ENCODE data around the gene AP1B1. TPM values are rescaled to one million over a fixed set of nuclear protein-coding genes. Genes with fewer than 3 reads are reported as not detected.

The AP1B1 gene
- total and polyA plus RNA-seq, 2 of the 4 experiments (the other 2 are of a cell fraction): 55.7 to 70.8 TPM

- TF ChIP-seq CTCF (conservative IDR thresholded peaks at IDR 0.05; ENCODE audit: low read depth, low read length): no peak
These were observed 82.6 kb downstream of the AP1B1 start (continued) for GRCh38 chr22:29305836-29306174.

- peaks cover 7 to 19% of the 10 kb centered on the region in 2 experiments for H3K79me1 ChIP-seq (ENCODE audit: low read depth in 1 of 2, low read length in 2 of 2)
- peaks cover 31% of the 10 kb centered on the region for H3K36me3 ChIP-seq (ENCODE audit: control insufficient read depth, insufficient read depth, low read length)
- H4K8ac ChIP-seq (ENCODE audit: low read depth in 2 of 2, low read length in 2 of 2): no peak overlapping the region
- H3K9me1 ChIP-seq (ENCODE audit: insufficient read depth, low read length): peaks cover 10% of the 10 kb centered on the region
- intact Hi-C loops (cut with micrococcal nuclease): no loop called here
- H3K4me3 ChIP-seq (ENCODE audit: insufficient read depth, low read depth, low read length): no peak overlapping the region
- no peak overlapping the region for H4K5ac ChIP-seq (ENCODE audit: low read depth, low read length)
- no TSS peak for BruUV-seq (replicated peaks)
- H3K27me3 ChIP-seq (ENCODE audit: control insufficient read depth, insufficient read depth, low read length): no peaks in the 10 kb centered on the region
- H3K9ac ChIP-seq (ENCODE audit: low read depth, low read length): no peak overlapping the region
- H3K4me2 ChIP-seq (ENCODE audit: low read depth, low read length): no peak overlapping the region
- no peak overlapping the region for H2AFZ ChIP-seq (replicated peaks; ENCODE audit: low read length, poor library complexity)
- ChIA-PET POLR2A (ENCODE audit: unreplicated experiment) (no interaction called here), CTCF (no interaction called here)
- no peaks in the 10 kb centered on the region for H3K9me3 ChIP-seq (ENCODE audit: control insufficient read depth, insufficient read depth, low read length)
- dilution Hi-C loops (cut with HindIII; ENCODE audit: low sequenced_read_pairs, unreplicated experiment): no loop called here
- 61% methylated on average over 4 of the region's 13 CpGs; no CpG with 5 or more reads in 1 of the 2 experiments for WGBS, 2 experiments (ENCODE audit: extremely low coverage in 2 of 2, insufficient read length in 1 of 2)
- H3K27ac ChIP-seq (ENCODE audit: insufficient read depth, low read length): no peak overlapping the region
- H4K91ac ChIP-seq (ENCODE audit: insufficient read depth, low read depth, low read length): no peak overlapping the region
- in situ Hi-C loops (cut with MboI; ENCODE audit: low sequenced_read_pairs): no loop called here
- H3K18ac ChIP-seq (ENCODE audit: low read depth, low read length): no peak overlapping the region
- peak overlapping the region; percentile 42 for H2AK9ac ChIP-seq (replicated peaks; ENCODE audit: low read depth, low read length, poor library complexity)
- no peak overlapping the region for H2BK5ac ChIP-seq (ENCODE audit: low read depth, low read length, poor library complexity, severe bottlenecking)
- H3K23ac ChIP-seq (ENCODE audit: low read depth, low read length): no peak overlapping the region
- H3K4me1 ChIP-seq (ENCODE audit: control insufficient read depth, insufficient read depth, low read length): peaks cover 3% of the 10 kb centered on the region
- no peak for DNase-seq
- H3K4ac ChIP-seq (ENCODE audit: low read depth, low read length): no peak overlapping the region
- no peak overlapping the region for H2BK20ac ChIP-seq (ENCODE audit: low read depth, low read length)
- no peak overlapping the region for H2BK15ac ChIP-seq (ENCODE audit: low read depth, low read length)
- H2BK120ac ChIP-seq (ENCODE audit: low read depth, low read length): no peak overlapping the region
- no peak for ATAC-seq (ENCODE audit: low read depth)
- peaks cover 30% of the 10 kb centered on the region for H4K20me1 ChIP-seq (ENCODE audit: insufficient read depth, low read length)
- H3K56ac ChIP-seq (ENCODE audit: extremely low read depth, insufficient read depth, low read length): no peak overlapping the region
- H3K14ac ChIP-seq (replicated peaks; ENCODE audit: low read depth, low read length): no peak overlapping the region
- H2AK5ac ChIP-seq (ENCODE audit: low read depth, low read length): no peak overlapping the region
- no peak for TF ChIP-seq CEBPB (IDR thresholded peaks at IDR 0.05; ENCODE audit: low read depth, low read length)
- no peak for TF ChIP-seq MXI1 (IDR thresholded peaks at IDR 0.05; ENCODE audit: borderline replicate concordance, low read depth, low read length)
- TF ChIP-seq RFX5 (IDR thresholded peaks at IDR 0.05; ENCODE audit: low read depth, low read length): no peak
- no peak for TF ChIP-seq FOS (IDR thresholded peaks at IDR 0.05; ENCODE audit: low read depth, low read length)
- TF ChIP-seq POLR2A (IDR thresholded peaks at IDR 0.05; ENCODE audit: low read depth, low read length): no peak
- no peak for TF ChIP-seq NFE2L2 (IDR thresholded peaks at IDR 0.05; ENCODE audit: low read depth, low read length)
- no peak for TF ChIP-seq USF2 (IDR thresholded peaks at IDR 0.05; ENCODE audit: low read depth, low read length)
- no peak for TF ChIP-seq CTCF (conservative IDR thresholded peaks at IDR 0.05; ENCODE audit: low read depth, low read length)
- TF ChIP-seq ELK1 (IDR thresholded peaks at IDR 0.05; ENCODE audit: borderline replicate concordance, low read depth, low read length): no peak
These were observed 85.5 kb downstream of the AP1B1 start for GRCh38 chr22:29302681-29303465.

Data from IMR-90 (cell line).